AG04450 (cell line): ENCODE results near the gene IL10. TPM values are rescaled to one million over a fixed set of nuclear protein-coding genes. Genes with fewer than 3 reads are reported as not detected.

Experiments
- CTCF ChIA-PET: fragments of 300-600, 350-600 bp; formaldehyde crosslinking; extraction: SDS; loops from one replicate; lab custom pipeline; 2022; ENCODE audit warnings: antibody characterized with exemption, inconsistent platforms; lab: Charles Lee
- POLR2A ChIA-PET: fragments of 350-600 bp; formaldehyde crosslinking; extraction: SDS; loops from one replicate; lab custom pipeline; 2021; ENCODE audit warnings: antibody characterized with exemption, inconsistent platforms; lab: Yijun Ruan, JAX
- DNase-seq: peaks from one replicate; pipeline ENCODE4 v3.0.0-alpha.2; 2011; ENCODE audit warnings: low read depth, low spot score
- H3K27ac ChIP-seq: one replicate; pipeline ENCODE4 v1.5.1; 2012; ENCODE audit warnings: low read depth, low read length, control low read depth
- H3K27me3 ChIP-seq: one replicate; pipeline ENCODE4 v1.6.0; 2012; ENCODE audit warnings: low read length; ENCODE audit not compliant: control insufficient read depth, insufficient read depth
- H3K4me3 ChIP-seq: 2 replicates; pipeline ENCODE4 v1.5.1; 2011; ENCODE audit warnings: mild to moderate bottlenecking, low read depth, low read length, control low read depth
- H3K9me3 ChIP-seq: 2 replicates; pipeline ENCODE4 v1.5.1; 2012; ENCODE audit warnings: low read length; ENCODE audit not compliant: control insufficient read depth, insufficient read depth
- CTCF ChIP-seq: IDR thresholded peaks from 2 replicates; pipeline ENCODE4 v1.5.1; 2011; ENCODE audit warnings: low read depth, low read length, control low read depth, inconsistent platforms
- polyA plus RNA-seq: library from polyadenylated mRNA; depleted of rRNA; stranded (reverse); fragments of >200 nt; gene quantifications from 2 replicates; pipeline ENCODE4 v1.2.3, GENCODE V29; 2011

IL10 gene
- polyA plus RNA-seq, 1 experiment, result not detected

- no peak for TF ChIP-seq CTCF
- ChIA-PET POLR2A (no interaction called here), CTCF (interaction anchor here (0.7 to 1.3 kb wide), 2 partner anchors 15 to 68 kb away, joined by 3 to 6 read pairs; no protein-coding TSS in a partner anchor)
- Histone ChIP-seq H3K9me3 (no peaks in the 10 kb centered on the region; the same call in 1 of the 2 replicates), H3K27ac (no peak overlapping the region), H3K4me3 (no peak overlapping the region), H3K27me3 (no peaks in the 10 kb centered on the region)
- no peak for DNase-seq
Measured at GRCh38 chr1:206794294-206794908, 22.1 kb upstream of the IL10 start.

- POLR2A ChIA-PET, result no interaction called here
- Histone ChIP-seq H3K4me3 (no peak overlapping the region), H3K9me3 (no peaks in the 10 kb centered on the region; the same call in 1 of the 2 replicates), H3K27ac (peak overlapping the region; percentile 11), H3K27me3 (no peaks in the 10 kb centered on the region)
- CTCF ChIA-PET, result interaction anchor here (0.7 to 0.9 kb wide), 2 partner anchors 16 to 67 kb away, joined by 3 to 4 read pairs; no protein-coding TSS in a partner anchor
- TF ChIP-seq CTCF, result no peak
- DNase-seq, result no peak
Measured at GRCh38 chr1:206793620-206794019, 21.3 kb upstream of the IL10 start.

GRCh38 chr1:206792939-206793607 is 20.8 kb upstream of the IL10 start:
- ChIA-PET POLR2A (no interaction called here), CTCF (interaction anchor here (0.9 to 1.1 kb wide), 2 partner anchors 16 to 67 kb away, joined by 3 to 4 read pairs; no protein-coding TSS in a partner anchor)
- Histone ChIP-seq H3K9me3 (no peaks in the 10 kb centered on the region; the same call in 1 of the 2 replicates), H3K27me3 (no peaks in the 10 kb centered on the region), H3K27ac (peak overlapping the region; percentile 31), H3K4me3 (no peak overlapping the region)
- no peak for DNase-seq
- no peak for TF ChIP-seq CTCF

- CTCF ChIA-PET, result no interaction called here
- Histone ChIP-seq H3K4me3 (no peak overlapping the region), H3K27me3 (no peaks in the 10 kb centered on the region), H3K27ac (no peak overlapping the region), H3K9me3 (no peaks in the 10 kb centered on the region; the same call in 1 of the 2 replicates)
- POLR2A ChIA-PET, result no interaction called here
- no peak for DNase-seq
- no peak for TF ChIP-seq CTCF
Measured at GRCh38 chr1:206790502-206791250, 18.4 kb upstream of the IL10 start.
